ENCODE data around the gene POU2F1.

- TF ChIP-seq CTCF (IDR thresholded peaks at IDR 0.05; ENCODE audit: poor library complexity, severe bottlenecking) (no peak), EZH2 (IDR thresholded peaks at IDR 0.05; ENCODE audit: borderline replicate concordance, insufficient read depth, low read length, poor library complexity, severe bottlenecking) (no peak), TAF1 (IDR thresholded peaks at IDR 0.05; ENCODE audit: low read depth) (no peak), POLR2AphosphoS5 (IDR thresholded peaks at IDR 0.05) (no peak), SMC3 (conservative IDR thresholded peaks at IDR 0.05; ENCODE audit: poor library complexity) (no peak), EP300 (conservative IDR thresholded peaks at IDR 0.05; ENCODE audit: poor library complexity, severe bottlenecking) (no peak), RAD21 (conservative IDR thresholded peaks at IDR 0.05) (no peak), MXI1 (conservative IDR thresholded peaks at IDR 0.05; ENCODE audit: poor library complexity, severe bottlenecking) (no peak)
- TF ChIP-seq, protein P1, sequence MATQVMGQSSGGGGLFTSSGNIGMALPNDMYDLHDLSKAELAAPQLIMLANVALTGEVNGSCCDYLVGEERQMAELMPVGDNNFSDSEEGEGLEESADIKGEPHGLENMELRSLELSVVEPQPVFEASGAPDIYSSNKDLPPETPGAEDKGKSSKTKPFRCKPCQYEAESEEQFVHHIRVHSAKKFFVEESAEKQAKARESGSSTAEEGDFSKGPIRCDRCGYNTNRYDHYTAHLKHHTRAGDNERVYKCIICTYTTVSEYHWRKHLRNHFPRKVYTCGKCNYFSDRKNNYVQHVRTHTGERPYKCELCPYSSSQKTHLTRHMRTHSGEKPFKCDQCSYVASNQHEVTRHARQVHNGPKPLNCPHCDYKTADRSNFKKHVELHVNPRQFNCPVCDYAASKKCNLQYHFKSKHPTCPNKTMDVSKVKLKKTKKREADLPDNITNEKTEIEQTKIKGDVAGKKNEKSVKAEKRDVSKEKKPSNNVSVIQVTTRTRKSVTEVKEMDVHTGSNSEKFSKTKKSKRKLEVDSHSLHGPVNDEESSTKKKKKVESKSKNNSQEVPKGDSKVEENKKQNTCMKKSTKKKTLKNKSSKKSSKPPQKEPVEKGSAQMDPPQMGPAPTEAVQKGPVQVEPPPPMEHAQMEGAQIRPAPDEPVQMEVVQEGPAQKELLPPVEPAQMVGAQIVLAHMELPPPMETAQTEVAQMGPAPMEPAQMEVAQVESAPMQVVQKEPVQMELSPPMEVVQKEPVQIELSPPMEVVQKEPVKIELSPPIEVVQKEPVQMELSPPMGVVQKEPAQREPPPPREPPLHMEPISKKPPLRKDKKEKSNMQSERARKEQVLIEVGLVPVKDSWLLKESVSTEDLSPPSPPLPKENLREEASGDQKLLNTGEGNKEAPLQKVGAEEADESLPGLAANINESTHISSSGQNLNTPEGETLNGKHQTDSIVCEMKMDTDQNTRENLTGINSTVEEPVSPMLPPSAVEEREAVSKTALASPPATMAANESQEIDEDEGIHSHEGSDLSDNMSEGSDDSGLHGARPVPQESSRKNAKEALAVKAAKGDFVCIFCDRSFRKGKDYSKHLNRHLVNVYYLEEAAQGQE (IDR thresholded peaks at IDR 0.05; ENCODE audit: borderline replicate concordance), result no peak
These were observed 220.1 kb downstream of the POU2F1 start for GRCh38 chr1:167440776-167441175.
